SK-N-SH (cell line): ENCODE results near the gene JPH2. TPM values are rescaled to one million over a fixed set of nuclear protein-coding genes. Genes with fewer than 3 reads are reported as not detected.
A peak's percentile ranks its signal among the peaks of the same experiment; 100 is the strongest.

Experiments
- CTCF ChIA-PET: fragments of 300-600, 350-600 bp; formaldehyde crosslinking; extraction: SDS; loops from one replicate; lab custom pipeline; 2021; lab: Yijun Ruan, JAX
- POLR2A ChIA-PET: fragments of 350-600 bp; sonication (Branson Sonifier 250); formaldehyde crosslinking; extraction: SDS; loops from one replicate; lab custom pipeline; 2020; ENCODE audit warnings: antibody characterized with exemption, inconsistent platforms; lab: Yijun Ruan, JAX
- DNase-seq: peaks from one replicate; pipeline ENCODE4 v3.0.0; 2012
- H2AFZ ChIP-seq: fragments of 200-600 bp; sonication (generic); 2 replicates; pipeline ENCODE4 v1.8.1; 2016; ENCODE audit warnings: antibody characterized with exemption, mild to moderate bottlenecking, low read depth
- H3F3A ChIP-seq: fragments of 200-600 bp; sonication (generic); replicated peaks from 2 replicates; pipeline ENCODE3; 2016; ENCODE audit warnings: antibody characterized with exemption, mild to moderate bottlenecking; ENCODE audit not compliant: insufficient read depth
- H3K27ac ChIP-seq, 2 experiments: fragments of 200-500 bp in 1 of 2; fragments of 200-600 bp in 1 of 2; sonication (Bioruptor generic) in 1 of 2; sonication (generic), shearing (Covaris generic) in 1 of 2; 2 replicates each; pipeline versions ENCODE4 v1.5.1 to v1.6.1; 2014 to 2016; ENCODE audit warnings: low read depth in 2 of 2, inconsistent platforms in 1 of 2, low read length in 1 of 2, mild to moderate bottlenecking in 1 of 2, mixed read lengths in 1 of 2
- H3K27me3 ChIP-seq: fragments of 200-600 bp; sonication (generic), shearing (Covaris generic); 2 replicates; pipeline ENCODE4 v1.6.1; 2016; ENCODE audit warnings: mixed run types; ENCODE audit not compliant: insufficient read depth
- H3K36me3 ChIP-seq, 2 experiments: fragments of 200-500 bp in 1 of 2; fragments of 200-600 bp in 1 of 2; sonication (Bioruptor generic) in 1 of 2; sonication (generic) in 1 of 2; replicated peaks in 1 of 2; 2 replicates each; pipeline versions ENCODE3 to v1.5.1; 2014 to 2016; ENCODE audit warnings: low read length in 1 of 2, mild to moderate bottlenecking in 1 of 2; ENCODE audit not compliant: insufficient read depth in 2 of 2, control insufficient read depth in 1 of 2
- H3K4me1 ChIP-seq, 2 experiments: fragments of 200-500 bp in 1 of 2; fragments of 200-600 bp in 1 of 2; sonication (Bioruptor generic) in 1 of 2; sonication (generic), shearing (Covaris generic) in 1 of 2; 2 replicates each; pipeline versions ENCODE4 v1.5.1 to v1.6.1; 2014 to 2016; ENCODE audit warnings: low read depth in 1 of 2, low read length in 1 of 2, mixed run types in 1 of 2; ENCODE audit not compliant: insufficient read depth in 2 of 2, control insufficient read depth in 1 of 2
- H3K4me2 ChIP-seq: fragments of 200-600 bp; sonication (generic), shearing (Covaris generic); 2 replicates; pipeline ENCODE4 v1.6.1; 2017; ENCODE audit warnings: mixed run types
- H3K4me3 ChIP-seq, 2 experiments: fragments of 200-500 bp in 1 of 2; fragments of 200-600 bp in 1 of 2; sonication (Bioruptor generic) in 1 of 2; sonication (generic), shearing (Covaris generic) in 1 of 2; 2 replicates each; pipeline versions ENCODE4 v1.5.1 to v1.8.1; 2014 to 2016; ENCODE audit warnings: low read depth in 2 of 2, inconsistent platforms in 1 of 2, low read length in 1 of 2, mild to moderate bottlenecking in 1 of 2, mixed read lengths in 1 of 2, moderate library complexity in 1 of 2
- H3K79me2 ChIP-seq: fragments of 200-600 bp; sonication (generic); 2 replicates; pipeline ENCODE4 v1.8.1; 2017; ENCODE audit warnings: mild to moderate bottlenecking; ENCODE audit not compliant: insufficient read depth
- H3K9ac ChIP-seq: fragments of 200-600 bp; sonication (generic); 2 replicates; pipeline ENCODE4 v1.6.1; 2017; ENCODE audit warnings: mixed run types
- H3K9me2 ChIP-seq: fragments of 200-600 bp; sonication (generic); 2 replicates; pipeline ENCODE4 v1.6.1; 2017; ENCODE audit warnings: mixed run types
- H3K9me3 ChIP-seq: fragments of 200-600 bp; sonication (generic); 2 replicates; pipeline ENCODE4 v1.6.1; 2017; ENCODE audit warnings: mixed run types, mild to moderate bottlenecking, moderate library complexity
- H4K20me1 ChIP-seq: fragments of 200-600 bp; sonication (generic); 2 replicates; pipeline ENCODE4 v1.6.1; 2017; ENCODE audit warnings: mild to moderate bottlenecking, mixed run types; ENCODE audit not compliant: insufficient read depth
- EZH2phosphoT487 ChIP-seq: fragments of 200-600 bp; sonication (generic); IDR thresholded peaks from 2 replicates; pipeline ENCODE4 v1.6.1; 2017; ENCODE audit warnings: low read depth, mixed run types, mild to moderate bottlenecking, antibody characterized with exemption, moderate library complexity, borderline replicate concordance
- FOSL2 ChIP-seq: IDR thresholded peaks from 2 replicates; pipeline ENCODE4 v1.4.0; 2012; ENCODE audit warnings: low read depth, mild to moderate bottlenecking, moderate library complexity, borderline replicate concordance
- FOXJ3 ChIP-seq: sonication (generic); formaldehyde crosslinking; IDR thresholded peaks from 2 replicates; pipeline ENCODE4 v1.5.1; 2020; ENCODE audit warnings: mild to moderate bottlenecking, missing genetic modification reagents
- FOXM1 ChIP-seq: IDR thresholded peaks from 2 replicates; pipeline ENCODE4 v1.4.0; 2012; ENCODE audit warnings: low read depth, mild to moderate bottlenecking
- GABPA ChIP-seq: IDR thresholded peaks from 2 replicates; pipeline ENCODE4 v1.4.0; 2012; ENCODE audit warnings: low read depth, mild to moderate bottlenecking
- GATA2 ChIP-seq: sonication (generic); formaldehyde crosslinking; IDR thresholded peaks from 2 replicates; pipeline ENCODE4 v1.5.0; 2020; ENCODE audit warnings: mild to moderate bottlenecking, missing genetic modification reagents
- JUND ChIP-seq: IDR thresholded peaks from 2 replicates; pipeline ENCODE4 v1.4.0; 2012
- MEF2A ChIP-seq: IDR thresholded peaks from 2 replicates; pipeline ENCODE4 v1.4.0; 2012; ENCODE audit warnings: low read depth, borderline replicate concordance
- MXI1 ChIP-seq: IDR thresholded peaks from 2 replicates; pipeline ENCODE4 v1.6.1; 2012; ENCODE audit warnings: mild to moderate bottlenecking, low read depth, low read length, improper control_type of control experiment
- NFIC ChIP-seq: IDR thresholded peaks from 2 replicates; pipeline ENCODE4 v1.4.0; 2012; ENCODE audit warnings: borderline replicate concordance
- NRF1 ChIP-seq: IDR thresholded peaks from 2 replicates; pipeline ENCODE4 v1.6.1; 2012; ENCODE audit warnings: low read depth, mild to moderate bottlenecking, low read length
- POLR2AphosphoS5 ChIP-seq: IDR thresholded peaks from 2 replicates; pipeline ENCODE4 v1.6.1; 2012; ENCODE audit warnings: low read depth, low read length
- RAD21 ChIP-seq: IDR thresholded peaks from 2 replicates; pipeline ENCODE4 v1.6.1; 2012; ENCODE audit warnings: mild to moderate bottlenecking, low read length
- RCOR1 ChIP-seq: fragments of 150-350 bp; IDR thresholded peaks from 2 replicates; pipeline ENCODE4 v1.6.1; 2017; ENCODE audit warnings: antibody characterized with exemption, low read length
- RFX5 ChIP-seq: IDR thresholded peaks from 2 replicates; pipeline ENCODE4 v1.6.1; 2012; ENCODE audit warnings: mild to moderate bottlenecking, improper control_type of control experiment, low read length
- RXRA ChIP-seq: IDR thresholded peaks from 2 replicates; pipeline ENCODE4 v1.4.0; 2012; ENCODE audit warnings: low read depth, mild to moderate bottlenecking, borderline replicate concordance
- SIN3A ChIP-seq: IDR thresholded peaks from 2 replicates; pipeline ENCODE4 v1.6.1; 2012; ENCODE audit warnings: low read depth, mild to moderate bottlenecking, low read length, moderate library complexity, borderline replicate concordance
- TAF1 ChIP-seq: IDR thresholded peaks from 2 replicates; pipeline ENCODE4 v1.6.1; 2012; ENCODE audit warnings: low read depth, mild to moderate bottlenecking, low read length, moderate library complexity, borderline replicate concordance
- TCF12 ChIP-seq: IDR thresholded peaks from 2 replicates; pipeline ENCODE4 v1.4.0; 2012
- TEAD4 ChIP-seq: IDR thresholded peaks from 2 replicates; pipeline ENCODE4 v1.4.0; 2012; ENCODE audit warnings: mild to moderate bottlenecking, borderline replicate concordance; ENCODE audit not compliant: insufficient read depth
- YY1 ChIP-seq: IDR thresholded peaks from 2 replicates; pipeline ENCODE4 v1.4.0; 2012; ENCODE audit warnings: low read depth, mild to moderate bottlenecking
- WGBS: methylation state at CpG from one replicate; pipeline ENCODE4 v1.1.6; 2017; ENCODE audit warnings: low lambda C conversion rate; 5-methylcytosine and 5-hydroxymethylcytosine counted together
- polyA plus RNA-seq, 3 experiments: library from polyadenylated mRNA; depleted of rRNA; stranded (reverse); fragments of >200 nt; gene quantifications; 2 replicates each; pipeline ENCODE4 v1.2.3, GENCODE V29; 2012
- TF ChIP-seq, protein P1 (sequence below): IDR thresholded peaks from 2 replicates; pipeline ENCODE4; 2012
- TF ChIP-seq, protein P2 (sequence below): IDR thresholded peaks from 2 replicates; pipeline ENCODE4 v1.4.0; 2012; ENCODE audit warnings: low read depth
- TF ChIP-seq, protein P3 (sequence below): IDR thresholded peaks from 2 replicates; pipeline ENCODE4 v1.4.0; 2012; ENCODE audit warnings: low read depth, borderline replicate concordance
- TF ChIP-seq, protein P4 (sequence below): fragments of 200-600 bp; sonication (generic); IDR thresholded peaks from 2 replicates; pipeline ENCODE4 v1.6.1; 2017; ENCODE audit warnings: antibody characterized with exemption, mild to moderate bottlenecking, moderate library complexity

Gene JPH2
- 0.67 and 0.75 TPM in 2 replicates for polyA plus RNA-seq (2012; rRNA removed)
- polyA plus RNA-seq (2012; cell fraction: cytosol; rRNA removed): 0.44 and 0.58 TPM in 2 replicates
- 0.66 and 0.74 TPM in 2 replicates for polyA plus RNA-seq (2012; cell fraction: nucleus; rRNA removed)

DNA sequence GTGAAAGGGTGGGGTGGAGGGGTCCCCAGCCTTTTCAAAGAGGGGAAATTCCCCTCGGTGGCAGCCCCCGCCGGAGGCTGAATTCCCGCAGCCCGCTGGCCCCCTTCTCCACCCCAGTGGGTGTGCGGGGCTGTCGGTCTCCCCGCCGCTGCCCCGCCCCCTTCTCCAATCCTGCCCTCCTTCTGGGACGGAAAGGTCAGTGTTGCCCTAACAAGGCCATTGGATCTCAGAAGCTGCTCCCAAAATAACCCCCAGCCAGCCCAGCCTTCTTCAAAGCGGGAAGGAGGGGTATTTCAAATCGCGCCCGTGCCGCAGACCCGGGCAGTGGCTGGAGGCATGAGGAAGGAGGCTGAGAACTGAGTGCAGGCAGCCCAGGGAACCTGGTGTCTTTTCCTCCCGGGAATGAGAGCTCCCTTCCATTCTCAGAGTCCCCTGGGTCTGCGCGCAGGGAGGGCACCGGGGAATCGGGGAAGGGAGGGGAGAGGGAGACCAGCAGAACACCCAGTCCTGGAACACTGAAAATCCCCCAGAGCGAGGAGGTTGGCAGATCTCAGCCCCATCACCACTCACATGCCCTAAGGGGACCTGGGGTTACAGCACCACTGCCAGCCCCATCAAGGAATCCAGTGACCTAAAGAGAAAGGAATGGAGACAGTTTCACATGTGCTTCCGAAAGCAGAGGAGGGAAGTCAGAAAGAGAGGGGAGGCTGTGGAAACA, at the start of gene JPH2:
Gene JPH2 (minus strand): TSS at position 135 of the 718 bp plus-strand sequence. CDS start 483 bp downstream, outside the sequence.
- Histone ChIP-seq H3K4me2 (peak within 1 kb of the TSS; percentile 95), H3K27me3 (no peaks in the 10 kb centered on the region), H3K27ac (peak within 1 kb of the TSS; percentile 54 to 78), H4K20me1 (no peaks in the 10 kb centered on the region), H3K79me2 (no peaks in the 10 kb centered on the region), H3K9me3 (no peaks in the 10 kb centered on the region), H3K9me2 (no peaks in the 10 kb centered on the region), H3K4me1 (peaks cover 11 to 16% of the 10 kb centered on the region in 2 experiments; a peak in 2 of 4 replicates), H3K36me3 (no peaks in the 10 kb centered on the region), H3K4me3 (peak within 1 kb of the TSS; percentile 39 to 60), H2AFZ (peak within 1 kb of the TSS; percentile 98), H3F3A (no peaks in the 10 kb centered on the region), H3K9ac (peak within 1 kb of the TSS; percentile 72)
- ChIA-PET POLR2A (interaction anchor here (1.4 kb wide), 1 partner anchor 71 kb away, joined by 5 read pairs; no protein-coding TSS in a partner anchor), CTCF (interaction anchor here (1.1 to 19.9 kb wide), 4 partner anchors 9 to 75 kb away, joined by 3 to 618 read pairs (median 28); no protein-coding TSS in a partner anchor)
- TF ChIP-seq GATA2 (CRISPR knock-in tag) (no peak), NFIC (peak; percentile 27; the same call in 1 of the 2 replicates), MXI1 (no peak), NRF1 (no peak), FOXM1 (no peak), FOSL2 (no peak; the same call in 1 of the 2 replicates), TCF12 (peak; percentile 41; the same call in 1 of the 2 replicates), RXRA (no peak; the same call in 1 of the 2 replicates), RAD21 (no peak), EZH2phosphoT487 (no peak), RCOR1 (no peak), RFX5 (no peak), YY1 (0 out of 2 replicates have a peak, but pooled peaks have one; percentile 19), JUND (no peak; the same call in 1 of the 2 replicates), TAF1 (peak; percentile 38; the same call in 1 of the 2 replicates), POLR2AphosphoS5 (0 out of 2 replicates have a peak, but pooled peaks have one; percentile 35), TEAD4 (no peak), FOXJ3 (CRISPR knock-in tag) (no peak), GABPA (no peak), MEF2A (no peak), SIN3A (no peak)
- TF ChIP-seq, protein P1, sequence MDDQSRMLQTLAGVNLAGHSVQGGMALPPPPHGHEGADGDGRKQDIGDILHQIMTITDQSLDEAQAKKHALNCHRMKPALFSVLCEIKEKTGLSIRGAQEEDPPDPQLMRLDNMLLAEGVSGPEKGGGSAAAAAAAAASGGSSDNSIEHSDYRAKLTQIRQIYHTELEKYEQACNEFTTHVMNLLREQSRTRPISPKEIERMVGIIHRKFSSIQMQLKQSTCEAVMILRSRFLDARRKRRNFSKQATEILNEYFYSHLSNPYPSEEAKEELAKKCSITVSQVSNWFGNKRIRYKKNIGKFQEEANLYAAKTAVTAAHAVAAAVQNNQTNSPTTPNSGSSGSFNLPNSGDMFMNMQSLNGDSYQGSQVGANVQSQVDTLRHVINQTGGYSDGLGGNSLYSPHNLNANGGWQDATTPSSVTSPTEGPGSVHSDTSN: peak; percentile 15; the same call in 1 of the 2 replicates
- TF ChIP-seq, protein P2, sequence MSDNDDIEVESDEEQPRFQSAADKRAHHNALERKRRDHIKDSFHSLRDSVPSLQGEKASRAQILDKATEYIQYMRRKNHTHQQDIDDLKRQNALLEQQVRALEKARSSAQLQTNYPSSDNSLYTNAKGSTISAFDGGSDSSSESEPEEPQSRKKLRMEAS: peak; percentile 76
- TF ChIP-seq, protein P3, sequence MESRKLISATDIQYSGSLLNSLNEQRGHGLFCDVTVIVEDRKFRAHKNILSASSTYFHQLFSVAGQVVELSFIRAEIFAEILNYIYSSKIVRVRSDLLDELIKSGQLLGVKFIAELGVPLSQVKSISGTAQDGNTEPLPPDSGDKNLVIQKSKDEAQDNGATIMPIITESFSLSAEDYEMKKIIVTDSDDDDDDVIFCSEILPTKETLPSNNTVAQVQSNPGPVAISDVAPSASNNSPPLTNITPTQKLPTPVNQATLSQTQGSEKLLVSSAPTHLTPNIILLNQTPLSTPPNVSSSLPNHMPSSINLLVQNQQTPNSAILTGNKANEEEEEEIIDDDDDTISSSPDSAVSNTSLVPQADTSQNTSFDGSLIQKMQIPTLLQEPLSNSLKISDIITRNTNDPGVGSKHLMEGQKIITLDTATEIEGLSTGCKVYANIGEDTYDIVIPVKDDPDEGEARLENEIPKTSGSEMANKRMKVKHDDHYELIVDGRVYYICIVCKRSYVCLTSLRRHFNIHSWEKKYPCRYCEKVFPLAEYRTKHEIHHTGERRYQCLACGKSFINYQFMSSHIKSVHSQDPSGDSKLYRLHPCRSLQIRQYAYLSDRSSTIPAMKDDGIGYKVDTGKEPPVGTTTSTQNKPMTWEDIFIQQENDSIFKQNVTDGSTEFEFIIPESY: no peak
- TF ChIP-seq, protein P4, sequence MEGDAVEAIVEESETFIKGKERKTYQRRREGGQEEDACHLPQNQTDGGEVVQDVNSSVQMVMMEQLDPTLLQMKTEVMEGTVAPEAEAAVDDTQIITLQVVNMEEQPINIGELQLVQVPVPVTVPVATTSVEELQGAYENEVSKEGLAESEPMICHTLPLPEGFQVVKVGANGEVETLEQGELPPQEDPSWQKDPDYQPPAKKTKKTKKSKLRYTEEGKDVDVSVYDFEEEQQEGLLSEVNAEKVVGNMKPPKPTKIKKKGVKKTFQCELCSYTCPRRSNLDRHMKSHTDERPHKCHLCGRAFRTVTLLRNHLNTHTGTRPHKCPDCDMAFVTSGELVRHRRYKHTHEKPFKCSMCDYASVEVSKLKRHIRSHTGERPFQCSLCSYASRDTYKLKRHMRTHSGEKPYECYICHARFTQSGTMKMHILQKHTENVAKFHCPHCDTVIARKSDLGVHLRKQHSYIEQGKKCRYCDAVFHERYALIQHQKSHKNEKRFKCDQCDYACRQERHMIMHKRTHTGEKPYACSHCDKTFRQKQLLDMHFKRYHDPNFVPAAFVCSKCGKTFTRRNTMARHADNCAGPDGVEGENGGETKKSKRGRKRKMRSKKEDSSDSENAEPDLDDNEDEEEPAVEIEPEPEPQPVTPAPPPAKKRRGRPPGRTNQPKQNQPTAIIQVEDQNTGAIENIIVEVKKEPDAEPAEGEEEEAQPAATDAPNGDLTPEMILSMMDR: no peak
- WGBS: under 1% methylated on average over 18 of the region's 24 CpGs
- DNase-seq: peak; percentile 64
